Neural cell (in vitro differentiated cells): ENCODE measurements around the gene GUCD1.

Source experiments
- CTCF ChIP-seq: fragments of 450-650 bp; IDR thresholded peaks from 2 replicates; pipeline ENCODE4 v1.5.1; 2014; ENCODE audit warnings: antibody characterized with exemption, mild to moderate bottlenecking, moderate library complexity; ENCODE audit not compliant: poor library complexity, severe bottlenecking
- EZH2 ChIP-seq: fragments of 200-600, 300-800 bp; shearing (Covaris generic), sonication (generic); IDR thresholded peaks from 2 replicates; pipeline ENCODE4 v1.6.1; 2014; ENCODE audit warnings: antibody characterized with exemption, low read length, borderline replicate concordance, mild to moderate bottlenecking; ENCODE audit not compliant: insufficient read depth, poor library complexity, severe bottlenecking
- POLR2AphosphoS5 ChIP-seq: IDR thresholded peaks from 2 replicates; pipeline ENCODE4 v1.6.1; 2012
- REST ChIP-seq: IDR thresholded peaks from 2 replicates; pipeline ENCODE4 v1.6.1; 2012; ENCODE audit warnings: borderline replicate concordance
- TAF1 ChIP-seq: IDR thresholded peaks from 2 replicates; pipeline ENCODE4 v1.6.1; 2012; ENCODE audit warnings: low read depth

GRCh38 chr22:24585461-24585860 lies 30.5 kb upstream of the GUCD1 start:
- no peak for TF ChIP-seq TAF1
- no peak for TF ChIP-seq CTCF
- TF ChIP-seq REST = no peak
- TF ChIP-seq POLR2AphosphoS5 = no peak
- no peak for TF ChIP-seq EZH2
